Erythroblast (primary cell): ENCODE measurements around the gene CST9.

Experiments
- GATA1 ChIP-seq: IDR thresholded peaks from 2 replicates; pipeline ENCODE4 v1.6.1; 2011; ENCODE audit warnings: low read depth, mild to moderate bottlenecking, control low read depth, low read length, moderate library complexity
- POLR2A ChIP-seq: IDR thresholded peaks from 2 replicates; pipeline ENCODE4 v1.6.1; 2011; ENCODE audit warnings: mild to moderate bottlenecking, low read length

DNA sequence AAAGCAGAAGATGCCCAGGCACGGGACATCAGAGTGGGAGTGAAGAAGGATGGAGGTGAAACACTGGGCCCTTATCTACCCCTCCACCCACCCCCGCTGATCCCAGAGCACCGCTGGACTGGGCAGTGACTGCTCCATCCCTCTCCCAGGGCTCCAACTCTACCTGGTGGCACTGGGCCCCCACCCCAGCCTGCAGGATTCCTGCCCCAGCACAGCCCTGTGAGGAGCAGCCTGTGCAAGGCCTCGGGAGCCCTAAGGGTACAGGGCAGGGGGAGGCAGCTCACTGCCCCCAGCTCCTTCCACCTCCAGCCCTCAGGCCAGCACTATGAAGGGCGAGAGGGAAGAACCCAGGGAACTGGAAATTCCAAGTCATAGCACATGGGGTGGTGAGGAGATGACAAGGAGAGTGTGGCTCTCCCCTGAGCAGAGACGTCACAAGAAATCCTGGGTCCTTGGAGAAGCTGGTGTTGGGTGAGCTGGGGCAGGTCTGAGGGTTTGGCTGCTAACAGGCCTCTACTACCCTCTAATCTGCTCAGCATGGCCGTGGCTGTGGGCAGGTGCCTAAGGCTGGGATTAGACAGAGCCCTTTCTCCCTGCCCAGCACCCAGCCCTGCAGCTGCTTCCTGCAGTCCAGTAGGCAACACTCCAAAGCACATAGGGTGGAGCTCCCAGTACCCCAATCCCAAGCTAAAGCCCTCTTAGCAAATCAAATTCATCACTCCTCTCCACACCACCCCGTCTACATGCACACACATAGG lies 28.5 kb upstream of the CST9 start:
- no peak for TF ChIP-seq POLR2A
- TF ChIP-seq GATA1: no peak
